Upper lobe of right lung (tissue), 1 donor: ENCODE data around the gene RTKN2. TPM values are rescaled to one million over a fixed set of nuclear protein-coding genes. Genes with fewer than 3 reads are reported as not detected.
A peak's percentile ranks its signal among the peaks of the same experiment; 100 is the strongest.

ENCODE experiments used
- ATAC-seq: fragments of 200-7000 bp; cut with Tn5 transposase; one replicate; pipeline ENCODE4 v1.9.1; 2020; ENCODE audit warnings: mild to moderate bottlenecking, moderate library complexity
- DNase-seq: peaks from one replicate; pipeline ENCODE4 v3.0.0-alpha.2; 2020
- H3K27ac ChIP-seq: fragments of 200-600 bp; one replicate; pipeline ENCODE4 v1.8.0; 2022
- H3K27me3 ChIP-seq: fragments of 200-600 bp; one replicate; pipeline ENCODE4 v1.8.0; 2022; ENCODE audit warnings: mild to moderate bottlenecking
- H3K36me3 ChIP-seq: fragments of 200-600 bp; one replicate; pipeline ENCODE4 v1.8.0; 2022
- H3K4me1 ChIP-seq: fragments of 200-600 bp; one replicate; pipeline ENCODE4 v1.8.0; 2022
- H3K4me3 ChIP-seq: fragments of 200-600 bp; one replicate; pipeline ENCODE4 v1.8.0; 2022; ENCODE audit warnings: mild to moderate bottlenecking
- H3K9me3 ChIP-seq: fragments of 200-600 bp; one replicate; pipeline ENCODE4 v1.8.0; 2022
- CTCF ChIP-seq: fragments of 200-600 bp; IDR thresholded peaks from one replicate; pipeline ENCODE4 v1.8.0; 2022; ENCODE audit warnings: antibody characterized with exemption
- intact Hi-C: fragments of 100-400 bp; cut with DNase I; formaldehyde crosslinking; loops from one replicate; pipeline ENCODE4 v1.11.0; 2022
- total RNA-seq: library from RNA; stranded (reverse); fragmentation: NEBNext Ultra II Directional; extraction: Animal tissue kit (Norgen Biotek cat#: 25700); gene quantifications from one replicate; pipeline ENCODE4 v1.2.1, GENCODE V29; 2021
- donor health status: DM: no; HTN: yes; CAD: no; lungs with severe emphysema.

RTKN2 gene
- total RNA-seq, 1 donor from 2014 or later, result 93.7 TPM

GRCh38 chr10:62258926-62259325 lies 9.7 kb downstream of the RTKN2 start:
- H3K27me3 ChIP-seq, result no peaks in the 10 kb centered on the region
- TF ChIP-seq CTCF, result no peak
- H3K27ac ChIP-seq, result no peak overlapping the region
- intact Hi-C loops, result no loop called here
- H3K36me3 ChIP-seq, result no peaks in the 10 kb centered on the region
- H3K4me1 ChIP-seq, result no peaks in the 10 kb centered on the region
- no peak overlapping the region for H3K4me3 ChIP-seq
- ATAC-seq (no peak), DNase-seq (no peak)
- H3K9me3 ChIP-seq, result no peaks in the 10 kb centered on the region

- H3K4me3 ChIP-seq, result no peak overlapping the region
- intact Hi-C loops, result no loop called here
- no peak overlapping the region for H3K27ac ChIP-seq
- no peaks in the 10 kb centered on the region for H3K36me3 ChIP-seq
- DNase-seq (no peak), ATAC-seq (no peak)
- H3K9me3 ChIP-seq, result no peaks in the 10 kb centered on the region
- H3K27me3 ChIP-seq, result no peaks in the 10 kb centered on the region
- TF ChIP-seq CTCF, result no peak
- H3K4me1 ChIP-seq, result no peaks in the 10 kb centered on the region
Measured at GRCh38 chr10:62253704-62254103, 14.9 kb downstream of the RTKN2 start.

- Histone ChIP-seq H3K4me1 (no peaks in the 10 kb centered on the region), H3K27ac (no peak overlapping the region), H3K27me3 (no peaks in the 10 kb centered on the region), H3K4me3 (no peak overlapping the region), H3K36me3 (no peaks in the 10 kb centered on the region), H3K9me3 (no peaks in the 10 kb centered on the region)
- intact Hi-C loops, result no loop called here
- DNase-seq, result no peak
- TF ChIP-seq CTCF, result no peak
- ATAC-seq, result no peak
Measured at GRCh38 chr10:62252051-62252450, 16.6 kb downstream of the RTKN2 start.

- no peak overlapping the region for H3K27ac ChIP-seq
- no peak overlapping the region for H3K4me3 ChIP-seq
- no peaks in the 10 kb centered on the region for H3K9me3 ChIP-seq
- no peaks in the 10 kb centered on the region for H3K27me3 ChIP-seq
- ATAC-seq (peak; percentile 32), DNase-seq (no peak)
- TF ChIP-seq CTCF, result no peak
- intact Hi-C loops, result no loop called here
- H3K4me1 ChIP-seq, result no peaks in the 10 kb centered on the region
- H3K36me3 ChIP-seq, result no peaks in the 10 kb centered on the region
Measured at GRCh38 chr10:62250594-62251198, 17.9 kb downstream of the RTKN2 start.

GRCh38 chr10:62249957-62250356 lies 18.7 kb downstream of the RTKN2 start:
- ATAC-seq (no peak), DNase-seq (no peak)
- TF ChIP-seq CTCF, result no peak
- Histone ChIP-seq H3K9me3 (no peaks in the 10 kb centered on the region), H3K4me3 (no peak overlapping the region), H3K4me1 (peaks cover 3% of the 10 kb centered on the region), H3K27me3 (no peaks in the 10 kb centered on the region), H3K27ac (no peak overlapping the region), H3K36me3 (no peaks in the 10 kb centered on the region)
- intact Hi-C loops, result no loop called here

GRCh38 chr10:62248465-62248864 lies 20.2 kb downstream of the RTKN2 start:
- no peak for ATAC-seq
- DNase-seq, result no peak
- Histone ChIP-seq H3K9me3 (no peaks in the 10 kb centered on the region), H3K4me3 (no peak overlapping the region), H3K27me3 (no peaks in the 10 kb centered on the region), H3K4me1 (peaks cover 16% of the 10 kb centered on the region), H3K36me3 (no peaks in the 10 kb centered on the region), H3K27ac (no peak overlapping the region)
- peak; percentile 30 for TF ChIP-seq CTCF
- intact Hi-C loops, result no loop called here
